Muscle layer of colon (tissue), 2 donors: Measurements from ENCODE around the gene AKR1A1.
A peak's percentile ranks its signal among the peaks of the same experiment; 100 is the strongest.

Experiments
- H3K27ac ChIP-seq: one replicate; pipeline ENCODE4 v1.7.0; 2013; ENCODE audit warnings: low read depth, mild to moderate bottlenecking, low read length, moderate library complexity
- H3K27me3 ChIP-seq, 2 donors: one replicate each; pipeline ENCODE4 v1.7.0; 2013; ENCODE audit warnings: low read length in 2 of 2, mild to moderate bottlenecking in 2 of 2; ENCODE audit not compliant: insufficient read depth in 2 of 2, control insufficient read depth in 1 of 2
- H3K36me3 ChIP-seq: one replicate; pipeline ENCODE4 v1.7.0; 2013; ENCODE audit warnings: mild to moderate bottlenecking, low read length; ENCODE audit not compliant: insufficient read depth
- H3K4me1 ChIP-seq: one replicate; pipeline ENCODE4 v1.7.0; 2013; ENCODE audit warnings: mild to moderate bottlenecking, low read length; ENCODE audit not compliant: insufficient read depth
- H3K4me3 ChIP-seq, 2 donors: one replicate each; pipeline ENCODE4 v1.7.0; 2013; ENCODE audit warnings: low read length in 2 of 2, low read depth in 1 of 2, mild to moderate bottlenecking in 1 of 2, moderate library complexity in 1 of 2
- H3K9ac ChIP-seq: one replicate; pipeline ENCODE4 v1.7.0; 2013; ENCODE audit warnings: low read length
- H3K9me3 ChIP-seq: one replicate; pipeline ENCODE4 v1.7.0; 2013; ENCODE audit warnings: mild to moderate bottlenecking, low read length
- donor health status: abdominal sarcoma.
- donor health status: Adenocarcinoma of cecum.

The AKR1A1 gene

DNA sequence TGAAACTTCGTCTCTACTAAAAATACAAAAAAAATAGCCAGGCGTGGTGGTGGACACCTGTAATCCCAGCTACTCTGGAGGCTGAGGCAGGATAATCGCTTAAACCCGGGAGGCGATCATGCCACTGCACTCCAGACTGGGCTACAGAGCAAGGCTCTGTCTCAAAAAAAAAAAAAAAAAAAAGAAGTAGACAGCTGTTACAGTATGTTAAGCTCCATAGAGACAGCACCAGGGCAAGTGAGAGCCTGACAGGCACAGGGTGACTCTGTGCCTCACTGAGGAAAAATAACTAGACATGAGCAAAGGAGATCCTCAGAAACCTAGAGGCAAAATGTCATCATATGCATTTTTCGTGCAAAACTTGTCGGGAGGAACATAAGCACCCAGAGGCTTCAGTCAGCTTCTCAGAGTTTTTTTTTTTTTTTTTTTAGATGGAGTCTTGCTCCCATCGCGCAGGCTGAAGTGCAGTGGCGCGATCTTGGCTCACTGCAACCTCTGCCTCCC, 19.9 kb upstream of the AKR1A1 start:
- no peaks in the 10 kb centered on the region for H3K4me1 ChIP-seq
- H3K9me3 ChIP-seq = no peaks in the 10 kb centered on the region
- H3K27ac ChIP-seq = no peak overlapping the region
- H3K4me3 ChIP-seq = no peak overlapping the region
- H3K36me3 ChIP-seq = no peaks in the 10 kb centered on the region
- no peak overlapping the region for H3K9ac ChIP-seq
- no peaks in the 10 kb centered on the region for H3K27me3 ChIP-seq

GRCh38 chr1:45531873-45532272, 18.8 kb upstream of the AKR1A1 start:
- Histone ChIP-seq H3K9ac (no peak overlapping the region), H3K4me3 (no peak overlapping the region), H3K27me3 (no peaks in the 10 kb centered on the region), H3K36me3 (no peaks in the 10 kb centered on the region), H3K27ac (no peak overlapping the region), H3K4me1 (no peaks in the 10 kb centered on the region), H3K9me3 (no peaks in the 10 kb centered on the region)

- Histone ChIP-seq H3K4me3 (no peak overlapping the region), H3K27ac (no peak overlapping the region), H3K4me1 (no peaks in the 10 kb centered on the region), H3K9me3 (no peaks in the 10 kb centered on the region), H3K27me3 (no peaks in the 10 kb centered on the region), H3K9ac (no peak overlapping the region), H3K36me3 (no peaks in the 10 kb centered on the region)
These were observed 14.4 kb upstream of the AKR1A1 start for GRCh38 chr1:45535988-45536766.

GRCh38 chr1:45536886-45537285, 13.7 kb upstream of the AKR1A1 start:
- H3K4me1 ChIP-seq = no peaks in the 10 kb centered on the region
- H3K27ac ChIP-seq = no peak overlapping the region
- no peaks in the 10 kb centered on the region for H3K36me3 ChIP-seq
- H3K4me3 ChIP-seq = no peak overlapping the region
- H3K9ac ChIP-seq = no peak overlapping the region
- H3K27me3 ChIP-seq = no peaks in the 10 kb centered on the region
- H3K9me3 ChIP-seq = no peaks in the 10 kb centered on the region

DNA sequence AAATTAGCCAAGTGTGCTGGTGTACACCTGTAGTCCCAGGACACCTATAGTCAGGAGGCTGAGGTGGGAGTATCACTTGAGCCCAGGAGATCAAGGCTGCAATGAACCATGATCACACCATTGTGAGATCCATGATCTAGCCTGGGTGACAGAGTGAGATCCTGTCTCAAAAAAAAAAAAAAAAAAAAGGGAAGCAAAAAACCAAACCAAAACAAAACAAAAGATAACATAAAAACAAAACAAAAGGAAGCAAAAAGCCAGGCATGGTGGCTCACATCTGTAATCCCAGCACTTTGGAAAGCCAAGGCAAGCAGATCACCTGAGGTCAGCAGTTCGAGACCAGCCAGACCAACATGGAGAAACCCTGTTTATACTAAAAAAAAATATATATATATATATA, 9.4 kb upstream of the AKR1A1 start:
- Histone ChIP-seq H3K9ac (no peak overlapping the region), H3K27me3 (no peaks in the 10 kb centered on the region), H3K27ac (no peak overlapping the region), H3K9me3 (no peaks in the 10 kb centered on the region), H3K4me3 (no peak overlapping the region), H3K4me1 (no peaks in the 10 kb centered on the region), H3K36me3 (no peaks in the 10 kb centered on the region)

DNA sequence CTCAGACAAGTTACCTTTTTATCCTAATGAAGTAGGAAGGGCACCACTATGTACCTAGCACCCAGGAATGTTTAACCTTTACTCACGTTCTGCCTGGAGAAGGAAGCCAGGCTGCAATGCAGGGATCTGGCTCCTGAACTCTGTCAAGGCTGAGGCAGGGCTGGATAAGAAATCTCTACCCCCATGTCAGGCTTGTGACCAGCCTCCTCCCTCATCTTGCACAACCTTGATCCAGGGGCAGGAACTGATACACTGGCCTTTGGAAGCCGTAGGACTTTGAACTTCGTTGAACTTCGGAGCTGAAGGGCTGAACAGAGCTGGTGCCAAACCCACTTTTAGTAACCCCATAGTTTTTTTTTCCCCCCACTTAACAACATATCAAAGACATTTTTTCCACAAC, 8.0 kb upstream of the AKR1A1 start:
- Histone ChIP-seq H3K27ac (no peak overlapping the region), H3K9ac (no peak overlapping the region), H3K4me1 (no peaks in the 10 kb centered on the region), H3K27me3 (no peaks in the 10 kb centered on the region), H3K36me3 (no peaks in the 10 kb centered on the region), H3K9me3 (no peaks in the 10 kb centered on the region), H3K4me3 (no peak overlapping the region)

DNA sequence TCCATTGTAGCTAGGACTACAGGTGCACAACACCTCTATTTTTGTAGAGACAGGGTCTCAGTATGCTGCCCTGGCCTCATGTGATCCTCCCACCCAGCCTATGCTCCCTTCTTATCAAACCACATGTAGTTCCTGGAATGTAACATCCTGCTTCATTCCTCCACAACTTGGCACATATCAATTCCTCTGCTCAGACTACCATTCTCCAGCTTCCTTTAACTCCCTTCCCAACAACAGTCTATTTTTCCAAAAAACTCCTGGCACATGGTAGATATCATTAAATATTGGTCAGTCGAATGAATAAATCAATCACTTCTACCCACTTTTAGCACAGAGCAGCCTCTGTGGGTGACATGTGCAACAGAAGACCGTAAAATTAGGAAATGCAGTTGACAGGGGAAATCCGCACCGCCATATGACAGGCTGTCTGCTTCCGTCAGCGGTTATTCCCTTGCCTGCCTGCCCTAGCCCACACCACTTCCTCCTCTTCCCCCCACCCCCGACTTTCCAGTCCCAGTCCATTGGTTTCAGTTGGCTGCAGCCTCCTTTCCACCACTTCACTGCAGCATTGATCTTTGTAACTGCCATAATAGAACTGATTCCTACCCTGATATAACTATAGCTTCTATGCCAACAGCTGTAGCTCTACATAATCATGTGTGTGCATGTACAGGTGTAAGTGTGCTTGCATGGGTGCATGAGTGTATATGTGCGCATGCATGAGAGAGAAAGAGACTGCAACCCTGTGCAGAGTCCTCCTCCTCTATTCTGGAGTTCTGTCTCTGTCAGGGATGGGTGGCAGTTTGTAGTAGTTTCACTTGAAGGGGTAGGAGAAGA, 6.8 kb upstream of the AKR1A1 start:
- no peaks in the 10 kb centered on the region for H3K36me3 ChIP-seq
- H3K27ac ChIP-seq = no peak overlapping the region
- H3K4me3 ChIP-seq = no peak overlapping the region
- no peaks in the 10 kb centered on the region for H3K4me1 ChIP-seq
- H3K9ac ChIP-seq = no peak overlapping the region
- no peaks in the 10 kb centered on the region for H3K27me3 ChIP-seq
- H3K9me3 ChIP-seq = no peaks in the 10 kb centered on the region

GRCh38 chr1:45544530-45544929, 6.1 kb upstream of the AKR1A1 start:
- Histone ChIP-seq H3K27me3 (no peaks in the 10 kb centered on the region), H3K9ac (no peak overlapping the region), H3K4me1 (no peaks in the 10 kb centered on the region), H3K4me3 (no peak overlapping the region), H3K9me3 (no peaks in the 10 kb centered on the region), H3K27ac (no peak overlapping the region), H3K36me3 (no peaks in the 10 kb centered on the region)

GRCh38 chr1:45545019-45545493, 5.6 kb upstream of the AKR1A1 start:
- Histone ChIP-seq H3K9ac (no peak overlapping the region), H3K27me3 (no peaks in the 10 kb centered on the region), H3K36me3 (no peaks in the 10 kb centered on the region), H3K27ac (no peak overlapping the region), H3K4me3 (no peak overlapping the region), H3K9me3 (no peaks in the 10 kb centered on the region), H3K4me1 (no peaks in the 10 kb centered on the region)

DNA sequence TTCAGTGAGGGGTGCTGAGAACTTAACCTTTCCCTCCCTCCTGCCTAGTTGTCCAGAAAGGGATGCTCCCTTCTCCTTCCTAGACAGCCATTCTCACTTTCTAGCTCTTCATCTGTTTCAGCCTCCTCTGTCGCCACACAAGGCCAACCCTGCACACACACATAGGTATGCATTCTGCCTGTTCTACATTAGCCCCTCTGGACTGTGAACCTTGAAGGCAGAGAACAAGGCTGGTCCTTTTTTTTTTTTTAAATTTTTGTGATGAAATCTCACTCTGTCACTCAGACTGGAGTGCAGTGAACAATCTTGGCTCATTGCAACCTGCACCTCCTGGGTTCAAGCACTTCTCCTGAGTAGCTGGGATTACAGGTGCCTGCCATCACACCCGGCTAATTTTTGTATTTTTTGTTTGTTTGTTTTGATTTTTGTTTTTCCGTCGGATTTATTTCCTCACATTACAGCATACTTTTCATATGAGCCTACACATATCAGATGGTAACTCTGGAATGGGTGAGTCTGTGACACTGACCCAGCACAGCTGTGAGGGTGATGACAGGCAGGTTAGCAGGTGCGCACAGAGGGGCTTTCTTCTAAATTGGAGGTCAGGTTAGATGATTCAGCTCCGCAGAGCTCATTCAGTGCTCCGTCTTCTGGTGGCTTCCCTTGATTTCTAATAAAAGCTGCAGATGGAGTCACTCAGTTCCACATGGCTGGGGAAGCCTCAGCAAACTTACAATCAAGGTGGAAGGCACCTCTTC, 4.9 kb upstream of the AKR1A1 start:
- H3K4me3 ChIP-seq = no peak overlapping the region
- H3K36me3 ChIP-seq = no peaks in the 10 kb centered on the region
- no peaks in the 10 kb centered on the region for H3K27me3 ChIP-seq
- H3K4me1 ChIP-seq = no peaks in the 10 kb centered on the region
- H3K9me3 ChIP-seq = no peaks in the 10 kb centered on the region
- no peak overlapping the region for H3K27ac ChIP-seq
- no peak overlapping the region for H3K9ac ChIP-seq

DNA sequence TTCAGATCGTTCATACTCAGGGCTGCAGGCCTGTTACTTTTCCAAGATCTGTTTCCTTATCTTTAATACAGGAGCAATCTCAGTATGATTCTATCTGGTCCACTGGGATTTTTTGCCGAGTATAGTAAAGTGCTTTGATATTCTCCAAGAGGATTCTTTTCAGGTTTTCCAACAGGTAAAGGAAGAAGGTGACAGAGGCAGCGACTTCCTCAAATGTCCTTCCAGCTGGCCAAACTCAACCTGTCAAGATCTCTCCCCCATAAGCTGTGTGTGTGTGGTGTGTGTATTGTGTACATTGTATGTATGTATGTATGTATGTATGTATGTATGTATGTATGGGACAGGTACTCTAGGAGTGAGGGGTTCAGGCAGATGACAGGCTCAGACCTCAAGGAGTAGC, 1.1 kb downstream of the AKR1A1 start:
- Histone ChIP-seq H3K9me3 (no peaks in the 10 kb centered on the region), H3K36me3 (no peaks in the 10 kb centered on the region), H3K27me3 (no peaks in the 10 kb centered on the region), H3K27ac (peak overlapping the region; percentile 86), H3K4me3 (peak overlapping the region; percentile 90 to 98), H3K4me1 (peaks cover 10% of the 10 kb centered on the region), H3K9ac (peak overlapping the region; percentile 49)
